Glomerular endothelial cell (primary cell): Measurements from ENCODE around the gene NSMF. TPM values are rescaled to one million over a fixed set of nuclear protein-coding genes. Genes with fewer than 3 reads are reported as not detected.

Experiments used
- DNase-seq: peaks from one replicate; pipeline ENCODE4 v3.0.0-alpha.2; 2011; ENCODE audit warnings: low read depth, low spot score; ENCODE audit errors: extremely low read depth
- total RNA-seq: library from RNA; depleted of rRNA; stranded (reverse); fragments of >200 nt; gene quantifications from 2 replicates; pipeline ENCODE4 v1.2.3, GENCODE V29; 2015

NSMF gene
- total RNA-seq, 1 donor from 2014 or later: 53.7 TPM

- DNase-seq: no peak
These were observed 24.4 kb downstream of the NSMF start for GRCh38 chr9:137434498-137435380.

DNA sequence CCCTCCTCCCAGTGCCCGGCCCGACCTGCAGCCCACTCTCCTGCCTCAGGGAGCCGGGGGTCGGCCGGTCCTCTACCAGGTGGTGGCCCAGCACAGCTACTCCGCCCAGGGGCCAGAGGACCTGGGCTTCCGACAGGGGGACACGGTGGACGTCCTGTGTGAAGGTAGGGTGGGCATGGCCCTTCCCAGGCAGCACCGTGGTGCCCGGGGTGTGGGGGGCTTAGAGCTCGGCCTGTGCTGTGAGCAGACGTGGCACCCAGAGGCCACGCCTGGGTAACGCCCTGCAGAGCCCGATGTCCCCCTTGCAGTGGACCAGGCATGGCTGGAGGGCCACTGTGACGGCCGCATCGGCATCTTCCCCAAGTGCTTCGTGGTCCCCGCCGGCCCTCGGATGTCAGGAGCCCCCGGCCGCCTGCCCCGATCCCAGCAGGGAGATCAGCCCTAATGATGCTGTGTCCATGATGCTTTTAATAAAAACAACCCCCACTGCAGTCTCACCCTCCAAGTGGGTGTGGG is 25.2 kb downstream of the NSMF start:
- DNase-seq: no peak

DNA sequence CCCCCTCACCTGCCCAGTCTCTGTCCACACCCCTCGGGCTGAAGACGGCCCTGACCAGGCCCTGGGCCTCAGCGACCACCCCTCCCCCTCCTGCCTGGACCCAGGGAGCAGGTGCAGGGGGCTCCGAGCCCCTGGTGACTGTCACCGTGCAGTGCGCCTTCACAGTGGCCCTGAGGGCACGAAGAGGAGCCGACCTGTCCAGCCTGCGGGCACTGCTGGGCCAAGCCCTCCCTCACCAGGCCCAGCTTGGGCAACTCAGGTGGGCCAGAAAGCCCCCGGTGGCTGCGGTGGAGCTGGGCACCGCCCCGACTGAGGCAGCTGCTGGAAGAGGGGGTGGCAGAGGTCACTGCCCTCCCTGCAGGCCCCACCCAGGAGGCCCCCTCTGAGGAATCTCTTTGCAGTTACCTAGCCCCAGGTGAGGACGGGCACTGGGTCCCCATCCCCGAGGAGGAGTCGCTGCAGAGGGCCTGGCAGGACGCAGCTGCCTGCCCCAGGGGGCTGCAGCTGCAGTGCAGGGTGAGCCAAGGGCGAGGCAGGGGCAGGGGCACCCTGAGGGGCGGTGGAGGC is 25.7 kb downstream of the NSMF start:
- DNase-seq: no peak

DNA sequence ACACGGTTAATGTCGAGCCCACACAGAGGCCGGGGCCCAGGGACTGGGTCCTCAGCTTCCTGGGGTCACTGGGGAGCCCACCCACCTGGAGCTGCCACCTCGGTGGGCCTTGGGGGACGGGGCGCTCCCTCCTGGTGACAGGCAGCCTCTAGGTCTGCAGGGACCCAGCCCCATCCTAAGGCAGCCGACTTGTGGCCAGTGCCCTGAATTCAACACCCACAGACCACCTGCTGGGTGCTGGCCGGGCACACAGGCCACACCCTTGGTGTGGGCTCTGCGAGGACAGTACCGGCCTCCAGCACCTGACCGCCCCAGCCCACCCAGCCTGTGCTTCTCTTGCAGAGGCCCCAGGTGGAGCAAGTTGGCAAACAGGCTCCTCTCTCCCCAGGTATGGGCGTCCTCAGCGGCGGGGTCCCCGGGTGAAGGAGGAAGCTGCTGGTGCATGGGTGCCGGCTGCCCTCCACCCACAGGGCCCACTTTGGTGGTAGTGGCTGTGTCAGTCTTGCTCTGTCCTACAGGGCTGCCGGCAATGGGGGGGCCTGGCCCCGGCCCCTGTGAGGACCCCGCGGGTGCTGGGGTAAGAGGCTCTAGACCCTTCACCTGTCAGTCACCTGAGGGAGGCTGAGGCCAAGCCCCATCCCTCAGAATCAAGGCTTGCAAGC is 26.3 kb downstream of the NSMF start:
- no peak for DNase-seq

- no peak for DNase-seq
These were observed 27.7 kb downstream of the NSMF start for GRCh38 chr9:137431416-137431931.

DNA sequence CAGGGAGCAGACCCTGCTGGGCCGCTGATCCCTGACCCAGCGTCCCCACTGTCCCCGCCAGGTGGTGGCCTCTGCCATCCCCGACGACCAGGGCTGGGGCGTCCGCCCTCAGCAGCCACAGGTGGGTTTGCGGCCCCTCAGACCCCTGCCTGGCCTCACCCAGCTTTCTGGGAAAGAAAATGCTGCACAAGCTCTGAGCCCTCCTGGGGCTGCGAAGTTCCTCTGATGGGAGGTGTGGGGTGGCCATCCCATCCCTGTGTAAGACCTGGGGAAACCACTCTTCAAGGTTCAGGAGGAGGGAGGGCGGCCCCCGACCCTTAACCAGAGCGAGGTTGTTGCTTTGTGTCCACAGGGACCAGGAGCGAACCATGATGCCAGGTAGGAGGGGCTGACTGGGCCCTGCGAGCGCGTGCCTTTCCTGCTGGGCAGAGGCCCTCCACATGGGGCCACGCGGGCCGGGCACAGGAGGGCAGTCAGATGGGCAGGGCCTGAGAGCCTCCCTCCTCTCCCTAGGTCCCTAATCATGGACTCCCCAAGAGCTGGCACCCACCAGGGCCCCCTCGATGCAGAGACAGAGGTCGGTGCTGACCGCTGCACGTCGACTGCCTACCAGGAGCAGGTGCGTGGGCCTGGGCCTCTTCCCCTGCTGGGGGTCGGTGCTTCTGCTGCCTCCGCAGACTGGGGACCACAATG is 28.3 kb downstream of the NSMF start:
- no peak for DNase-seq

DNA sequence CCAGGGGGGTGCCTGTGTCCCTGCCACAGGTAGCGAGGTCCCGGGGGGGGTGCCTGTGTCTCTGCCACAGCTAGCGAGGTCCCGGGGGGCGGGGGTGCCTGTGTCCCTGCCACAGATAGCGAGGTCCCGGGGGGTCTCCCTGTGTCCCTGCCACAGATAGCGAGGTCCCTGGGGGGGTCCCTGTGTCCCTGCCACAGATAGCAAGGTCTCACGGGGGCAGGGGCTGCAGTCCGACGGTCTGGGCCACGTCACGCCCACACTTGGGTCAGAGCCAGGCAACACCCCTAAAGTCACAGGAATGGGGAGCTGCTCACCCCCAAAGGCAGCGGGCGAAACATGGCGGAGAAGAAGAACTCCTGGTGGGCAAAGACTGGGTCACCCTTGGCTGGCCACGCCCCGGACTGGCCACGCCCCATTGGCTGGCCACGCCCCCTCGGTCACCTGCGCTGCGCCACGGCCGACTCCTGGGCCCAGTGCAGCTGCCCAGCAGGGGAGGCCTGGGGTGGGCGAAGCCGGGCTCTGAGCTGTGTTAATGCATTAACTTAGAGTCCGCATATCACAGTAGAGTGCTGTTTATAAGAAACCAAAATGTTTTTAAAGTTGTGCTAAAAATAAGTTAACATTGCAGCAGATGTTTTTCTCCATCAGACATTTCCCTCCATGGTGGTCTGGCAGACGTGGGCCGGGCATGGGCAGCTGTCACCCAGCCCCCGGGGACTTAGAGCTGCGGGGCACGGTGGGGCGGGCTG is 29.0 kb downstream of the NSMF start:
- no peak for DNase-seq

GRCh38 chr9:137429546-137429890 is 29.6 kb downstream of the NSMF start:
- no peak for DNase-seq

DNA sequence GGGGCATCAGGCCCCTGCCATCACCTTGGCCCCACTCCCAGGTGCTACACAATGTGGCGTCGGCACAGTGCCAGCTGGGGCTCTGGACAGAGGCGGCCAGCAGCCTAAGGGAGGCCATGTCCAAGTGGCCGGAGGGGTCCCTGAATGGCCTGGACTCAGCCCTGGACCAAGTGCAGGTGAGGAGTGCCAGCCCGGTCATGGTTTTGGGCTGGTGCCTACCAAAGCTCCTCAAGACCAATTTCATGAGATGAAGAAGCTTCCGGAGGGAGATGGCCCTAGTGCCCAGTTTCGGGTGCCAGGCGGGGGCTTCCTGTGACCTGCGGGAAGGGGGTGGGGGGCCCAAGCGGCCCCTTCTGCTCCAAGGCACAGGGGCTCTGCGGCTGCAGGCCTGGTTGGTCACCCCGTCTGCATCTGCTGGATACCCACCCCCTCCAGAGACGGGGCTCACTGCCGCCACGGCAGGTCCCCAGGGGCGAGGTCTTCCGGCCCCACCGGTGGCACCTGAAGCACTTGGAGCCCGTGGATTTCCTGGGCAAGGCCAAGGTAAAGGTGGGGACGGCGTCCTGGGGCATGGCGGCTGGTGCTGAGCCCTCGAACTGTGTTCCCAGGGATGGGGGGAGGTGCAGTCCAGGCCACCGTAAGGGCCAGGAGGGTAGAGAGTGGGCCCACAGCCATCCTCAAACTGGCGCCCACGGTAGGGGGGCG is 30.1 kb downstream of the NSMF start:
- no peak for DNase-seq

DNA sequence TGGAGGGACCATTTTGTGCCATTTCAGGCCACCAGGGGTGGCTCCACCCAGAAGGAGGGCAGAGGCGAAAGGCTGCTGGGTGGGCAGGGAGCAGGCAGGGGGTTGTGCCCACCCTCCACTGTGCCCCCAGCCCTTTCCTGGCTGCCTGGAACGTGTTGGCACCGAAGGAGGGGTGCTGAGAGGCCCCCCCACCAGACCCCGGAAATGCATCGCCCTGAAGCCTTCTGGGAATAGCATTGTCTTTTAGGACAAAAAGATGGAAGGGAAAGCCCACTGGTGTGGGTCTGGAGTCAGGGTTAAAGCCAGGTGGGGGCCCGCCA is 30.9 kb downstream of the NSMF start:
- DNase-seq: no peak

DNA sequence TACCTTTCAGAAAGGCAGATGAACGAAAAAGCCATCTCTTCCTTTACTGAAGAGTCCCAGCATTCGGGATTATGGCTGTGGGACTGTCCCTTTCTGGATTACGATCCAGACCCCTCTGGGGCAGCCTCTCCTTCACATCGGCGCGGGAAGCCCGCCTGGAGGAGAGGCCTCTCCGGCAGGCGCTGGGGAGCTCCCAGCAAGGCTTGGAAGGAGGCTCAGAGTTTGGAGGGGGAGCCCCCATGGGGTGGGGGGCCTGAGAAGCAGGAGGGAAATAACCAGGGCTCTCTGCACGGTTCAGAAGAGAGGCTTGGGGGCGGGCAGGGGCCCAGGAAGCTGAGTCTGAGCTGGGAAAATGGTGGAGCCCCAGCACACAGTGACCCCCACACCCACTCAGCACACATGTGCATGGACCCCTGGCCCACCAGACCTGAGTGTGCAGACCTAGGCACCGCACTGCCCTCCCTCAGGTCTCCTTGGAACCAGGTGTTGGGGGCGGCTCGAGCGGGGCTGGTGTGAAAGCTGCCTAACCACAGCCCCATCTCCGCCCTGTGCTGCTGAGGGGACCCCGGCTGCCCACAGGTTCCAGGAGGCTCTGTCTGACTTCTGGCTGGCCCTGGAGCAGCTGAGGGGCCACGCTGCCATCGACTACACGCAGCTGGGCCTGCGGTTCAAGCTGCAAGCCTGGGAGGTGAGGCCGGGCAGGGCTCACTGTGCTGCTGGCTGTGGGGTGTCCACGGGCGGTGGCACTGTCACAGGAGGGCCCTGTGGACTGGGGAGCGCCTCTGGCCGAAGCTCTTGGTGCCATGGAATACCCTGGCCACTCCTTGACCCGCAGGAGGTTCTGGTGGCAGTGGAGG is 31.5 kb downstream of the NSMF start:
- DNase-seq: no peak

DNA sequence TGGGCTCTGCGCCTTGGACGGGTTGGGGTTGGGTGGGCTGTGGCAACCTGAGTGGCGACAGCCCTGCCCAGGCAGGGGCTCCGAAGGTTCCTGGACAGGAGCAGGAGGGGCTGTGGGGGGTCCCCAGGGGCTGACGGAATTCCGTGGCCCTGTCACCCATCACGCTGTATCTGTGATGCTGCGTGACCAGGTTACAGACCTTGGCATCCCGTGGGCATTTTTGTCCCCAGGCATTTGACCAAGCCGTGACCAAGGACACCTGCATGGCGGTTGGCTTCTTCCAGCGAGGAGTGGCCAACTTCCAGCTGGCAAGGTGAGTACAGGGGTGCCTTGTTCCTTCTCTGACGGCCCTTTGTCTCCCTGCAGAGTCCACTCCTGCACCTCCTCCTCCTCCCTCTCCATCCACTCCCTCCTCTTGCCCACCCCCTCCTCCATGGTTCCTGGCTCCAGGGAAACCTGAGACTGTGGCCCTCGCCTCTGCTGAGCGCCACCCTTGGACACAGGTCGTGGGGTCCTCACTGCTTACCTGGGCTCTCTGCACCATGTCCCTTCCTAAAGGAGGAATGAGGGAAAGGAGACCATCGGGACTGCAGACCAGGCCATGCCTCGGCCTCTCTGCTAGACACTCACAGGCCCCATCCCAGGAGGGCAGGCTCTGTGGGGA is 33.0 kb downstream of the NSMF start:
- DNase-seq: no peak

GRCh38 chr9:137423514-137424291 is 35.4 kb downstream of the NSMF start:
- no peak for DNase-seq

- no peak for DNase-seq
These were observed 36.3 kb downstream of the NSMF start, which contains the start of the genes EXD3 and NOXA1 for GRCh38 chr9:137422604-137423513. Gene EXD3 (minus strand): TSS chr9:137423162. CDS start chr9:137395357, 27,805 bp downstream. Gene NOXA1 (plus strand): TSS chr9:137423393. CDS start chr9:137423530, 137 bp downstream.

DNA sequence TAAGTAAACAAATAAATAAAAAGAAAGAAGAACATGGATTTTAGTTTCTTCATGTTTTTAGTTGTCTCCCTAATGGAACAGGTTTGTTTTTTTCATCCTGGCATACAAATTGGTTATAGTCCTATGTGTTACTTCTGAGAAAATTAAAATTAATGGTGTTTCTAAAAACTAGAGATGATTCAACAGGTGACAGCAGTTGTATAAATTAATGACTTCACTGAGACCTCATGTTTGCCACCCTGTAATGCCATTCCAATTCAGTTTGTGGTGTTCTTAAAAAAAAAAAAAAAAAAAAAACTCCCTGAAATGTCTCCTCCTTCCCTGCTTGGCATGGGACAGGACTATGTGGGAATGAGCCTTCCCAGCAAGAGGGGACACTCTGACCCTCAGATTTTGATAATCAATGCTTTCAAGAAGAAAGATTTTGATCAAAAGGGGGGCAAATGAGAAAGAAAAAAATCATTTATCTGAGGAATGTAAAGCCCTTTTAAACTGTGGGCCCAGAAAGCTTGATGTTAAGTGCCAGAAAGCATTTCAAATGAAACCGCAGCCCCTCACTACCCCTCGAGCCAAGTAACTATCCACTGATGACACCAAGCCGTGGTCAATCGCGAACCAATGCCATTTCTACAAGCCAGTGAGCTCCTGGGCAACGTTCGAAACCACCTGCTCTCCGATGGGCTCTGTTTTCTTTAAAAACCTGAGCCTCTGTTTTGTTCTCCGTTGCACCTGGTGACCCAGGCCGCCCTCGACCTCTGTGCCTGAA is 37.1 kb downstream of the NSMF start:
- no peak for DNase-seq
